GM18498 (cell line): ENCODE data around the gene ALDH4A1.

Experiments
- ATAC-seq: cut with Tn5 transposase; IDR thresholded peaks from one replicate; pipeline ENCODE4 v1.9.1; 2021; ENCODE audit warnings: mild to moderate bottlenecking, moderate library complexity; ENCODE audit not compliant: unreplicated experiment

Gene ALDH4A1

GRCh38 chr1:18939398-18940302 lies 37.3 kb upstream of the ALDH4A1 start:
- no peak for ATAC-seq

DNA sequence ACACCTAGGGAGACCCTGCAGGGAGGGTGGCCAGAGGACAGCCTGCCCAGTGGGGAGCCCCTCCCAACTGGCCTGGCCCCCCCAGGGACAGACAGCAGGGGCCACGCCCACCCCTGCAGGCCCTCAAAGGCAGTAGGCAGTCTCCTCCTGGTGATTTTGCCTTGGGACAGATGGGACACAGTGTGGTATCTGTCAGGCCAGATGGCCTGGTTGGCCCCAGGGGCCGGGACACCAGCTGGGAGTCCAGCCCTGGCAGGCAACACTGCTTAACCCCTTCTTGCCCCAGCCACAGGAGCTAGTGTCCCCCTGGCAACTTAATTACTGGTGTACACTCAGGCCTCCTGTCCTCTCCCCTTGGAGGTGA lies 36.3 kb upstream of the ALDH4A1 start:
- ATAC-seq, result no peak

DNA sequence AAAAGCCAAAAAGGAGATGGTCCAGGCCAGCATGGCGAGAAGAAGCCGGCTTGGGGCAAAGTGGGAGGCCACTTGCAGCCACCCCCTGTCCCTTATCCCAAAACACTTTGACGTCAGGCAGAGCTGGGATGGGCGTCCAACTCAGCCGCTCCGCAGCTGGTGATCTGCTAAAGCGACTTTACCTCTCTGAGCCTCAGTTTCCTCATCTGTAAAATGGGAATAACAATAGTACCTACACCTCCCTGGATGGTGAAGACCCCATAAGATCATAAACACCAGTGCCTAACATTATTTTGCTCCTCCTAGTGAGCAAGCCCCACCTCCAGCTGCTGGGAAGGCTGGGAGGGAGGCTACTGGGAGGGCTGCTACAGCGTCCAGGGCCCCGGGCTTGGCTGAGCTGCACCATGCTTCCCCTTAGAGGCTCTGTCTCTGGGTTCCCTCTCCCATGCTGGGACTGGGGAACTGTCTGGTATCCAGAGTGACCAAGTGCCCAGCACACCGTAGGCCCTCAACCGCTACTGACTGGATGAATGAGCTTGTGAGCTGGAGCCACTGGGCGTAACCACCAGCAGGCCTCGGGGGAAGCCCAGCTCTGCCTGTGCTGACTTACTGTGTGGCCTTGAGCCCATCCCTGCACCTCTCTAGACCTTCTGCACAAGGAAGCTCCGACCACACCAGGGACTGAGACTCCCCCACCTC lies 35.8 kb upstream of the ALDH4A1 start:
- ATAC-seq, result no peak

GRCh38 chr1:18937539-18937938 lies 35.2 kb upstream of the ALDH4A1 start:
- ATAC-seq, result no peak

DNA sequence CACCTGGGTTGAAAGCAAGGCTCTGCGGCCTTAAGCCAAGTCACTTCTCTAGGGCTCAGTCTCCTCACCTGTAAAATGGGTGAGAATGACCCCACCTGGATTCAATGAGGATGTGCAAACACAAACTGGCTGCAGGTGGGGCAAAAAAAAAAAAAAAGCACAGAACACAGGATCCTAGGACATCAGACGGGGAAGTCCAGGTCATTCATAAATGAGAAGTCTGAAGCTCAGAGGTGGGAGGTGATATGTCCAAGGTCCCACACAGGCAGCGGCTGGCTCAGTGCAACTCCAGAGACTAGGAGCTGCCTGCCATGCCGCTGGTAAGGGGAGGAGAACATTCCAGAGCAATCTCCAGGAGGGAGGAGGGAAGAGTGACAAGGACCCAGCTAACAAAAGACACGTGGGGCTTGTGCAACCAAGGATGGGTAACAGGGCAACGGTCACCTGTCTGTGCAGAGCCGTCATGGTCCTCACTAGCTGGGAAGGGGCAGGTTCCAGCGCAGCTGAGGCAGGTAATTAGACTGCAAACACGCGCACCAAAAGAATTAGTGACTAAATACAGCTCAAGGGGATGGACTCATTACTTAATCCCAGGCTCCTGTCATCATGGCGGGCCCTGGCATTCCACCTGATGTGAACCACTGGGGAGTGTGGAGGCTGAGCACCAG lies 34.6 kb upstream of the ALDH4A1 start:
- ATAC-seq, result no peak

GRCh38 chr1:18936471-18936813 lies 34.1 kb upstream of the ALDH4A1 start:
- ATAC-seq, result no peak

DNA sequence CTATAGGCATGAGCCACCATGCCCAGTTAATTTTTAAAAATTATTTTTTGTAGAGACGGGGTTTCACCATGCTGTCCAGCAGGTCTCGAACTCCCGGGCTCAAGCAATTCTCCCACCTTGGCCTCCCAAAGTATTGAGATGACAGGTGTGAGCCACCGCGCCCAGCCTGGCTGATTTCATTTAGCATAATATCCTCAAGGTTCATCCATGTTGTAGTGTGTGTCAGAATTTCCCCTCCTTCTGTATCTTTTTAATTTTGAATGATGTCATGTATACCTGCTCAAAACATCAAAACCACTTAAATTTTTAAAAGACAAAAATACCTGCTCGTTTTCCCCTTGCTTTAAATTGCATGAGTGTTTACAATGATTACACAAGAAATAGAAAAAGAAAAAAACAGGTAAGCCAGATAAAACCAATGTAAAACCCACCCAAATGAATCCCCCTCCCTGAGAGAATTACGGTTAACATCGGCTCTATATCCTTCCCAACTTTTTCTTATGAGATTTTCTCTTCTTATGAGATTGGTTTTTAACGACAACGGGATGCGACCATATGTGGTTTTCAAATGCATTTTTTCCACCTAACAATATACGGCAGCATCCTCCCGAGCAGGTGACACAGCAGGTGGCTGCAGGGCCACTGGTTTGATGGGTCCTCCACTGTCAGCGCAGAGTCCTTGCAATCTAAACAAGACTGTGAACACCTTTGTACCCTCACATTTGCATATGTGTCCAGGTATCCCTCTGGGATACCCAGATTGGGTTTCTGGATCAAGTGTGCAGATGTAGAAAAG lies 32.0 kb upstream of the ALDH4A1 start:
- no peak for ATAC-seq

DNA sequence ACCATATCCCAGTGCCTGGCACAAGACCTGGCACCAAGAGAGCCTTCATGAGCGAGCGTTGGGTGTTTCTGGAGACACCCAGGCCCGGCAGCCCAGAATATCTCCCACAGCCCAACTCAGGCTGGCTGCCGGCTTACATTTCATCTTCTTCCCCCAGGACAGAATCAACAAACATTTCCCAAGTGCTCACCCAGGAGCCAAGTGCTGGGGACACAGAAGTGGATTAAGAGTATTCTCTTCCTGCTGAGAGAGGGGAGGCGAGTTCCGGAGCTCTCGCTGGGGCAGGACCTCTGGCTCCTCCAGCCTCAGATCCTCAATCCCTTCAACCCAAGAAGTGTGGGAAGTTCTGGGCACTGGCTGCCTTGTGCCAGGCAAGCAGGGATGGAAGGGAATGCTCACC lies 30.5 kb upstream of the ALDH4A1 start:
- no peak for ATAC-seq

GRCh38 chr1:18932387-18932786 lies 30.0 kb upstream of the ALDH4A1 start:
- no peak for ATAC-seq

DNA sequence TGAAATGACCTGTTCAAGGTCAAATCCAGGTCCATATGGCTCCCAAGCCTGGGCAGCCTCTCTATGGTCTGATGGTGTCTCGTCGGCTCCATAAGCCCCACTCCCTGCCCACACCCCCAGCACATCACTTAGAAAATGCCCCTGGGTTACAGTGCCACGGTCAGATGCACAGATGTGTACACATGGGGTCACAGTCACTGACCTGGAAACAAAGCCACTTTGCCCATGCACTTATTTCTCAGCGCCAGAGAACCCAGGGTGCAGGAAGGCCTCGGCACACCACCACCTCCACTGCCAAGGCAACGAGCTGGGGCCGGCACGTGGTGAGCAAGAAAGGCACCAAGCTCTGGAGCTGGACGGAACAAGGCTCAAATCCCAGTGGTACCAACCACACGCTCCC lies 29.4 kb upstream of the ALDH4A1 start:
- no peak for ATAC-seq

GRCh38 chr1:18929686-18930085 lies 27.3 kb upstream of the ALDH4A1 start:
- ATAC-seq, result no peak

DNA sequence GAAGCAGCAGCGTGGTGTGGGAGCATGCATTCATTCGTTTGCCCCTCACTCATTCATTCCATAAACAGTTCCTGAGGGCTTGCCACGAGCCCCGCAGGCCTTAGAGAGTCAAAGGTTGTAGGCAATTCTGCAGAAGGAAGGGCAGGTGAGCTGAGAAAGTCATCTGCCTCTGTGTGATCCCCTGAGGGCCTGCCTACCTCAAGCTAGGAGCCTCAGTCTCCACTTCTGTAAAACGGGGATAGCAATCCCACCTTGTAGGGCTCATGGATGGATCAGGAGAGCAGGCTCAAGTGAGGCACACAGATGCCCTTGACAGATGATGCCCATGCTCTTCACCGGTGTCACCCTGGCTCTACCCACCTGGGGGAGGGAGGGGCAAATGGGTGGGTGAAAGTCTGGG lies 26.6 kb upstream of the ALDH4A1 start:
- ATAC-seq, result no peak

- ATAC-seq, result no peak
These were observed 26.1 kb upstream of the ALDH4A1 start for GRCh38 chr1:18928406-18928805.

GRCh38 chr1:18927654-18928272 lies 25.4 kb upstream of the ALDH4A1 start:
- ATAC-seq, result no peak

DNA sequence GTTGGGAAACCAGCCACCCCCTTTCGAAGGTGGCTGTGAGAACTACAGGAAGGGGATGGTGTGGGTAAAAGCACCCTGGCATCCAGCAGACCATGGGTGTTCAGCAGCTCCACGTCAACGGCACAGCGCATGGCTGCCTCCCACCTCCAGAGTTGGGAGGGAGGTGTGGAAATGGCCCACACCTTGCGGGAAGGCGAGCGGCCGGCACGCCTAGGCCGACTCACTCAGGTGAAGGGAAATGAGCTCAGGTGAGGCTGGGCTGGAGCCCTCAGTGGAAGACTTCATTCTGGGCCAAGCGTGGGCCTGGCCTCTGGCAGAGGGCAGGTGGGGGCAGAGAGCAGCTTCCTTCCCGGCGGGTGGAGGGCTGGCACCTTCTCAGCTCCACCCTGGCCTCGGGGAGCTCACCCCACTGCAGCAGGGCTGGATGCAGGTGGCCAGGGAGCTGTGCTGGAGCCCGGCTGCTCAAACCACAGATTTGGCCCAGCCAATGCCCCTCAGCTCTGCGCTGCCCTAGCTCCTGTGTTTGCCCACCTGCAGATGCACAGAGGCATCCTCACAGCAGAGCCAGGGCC lies 24.8 kb upstream of the ALDH4A1 start:
- ATAC-seq, result no peak

GRCh38 chr1:18926315-18927081 lies 24.1 kb upstream of the ALDH4A1 start:
- ATAC-seq, result peak; percentile 74

DNA sequence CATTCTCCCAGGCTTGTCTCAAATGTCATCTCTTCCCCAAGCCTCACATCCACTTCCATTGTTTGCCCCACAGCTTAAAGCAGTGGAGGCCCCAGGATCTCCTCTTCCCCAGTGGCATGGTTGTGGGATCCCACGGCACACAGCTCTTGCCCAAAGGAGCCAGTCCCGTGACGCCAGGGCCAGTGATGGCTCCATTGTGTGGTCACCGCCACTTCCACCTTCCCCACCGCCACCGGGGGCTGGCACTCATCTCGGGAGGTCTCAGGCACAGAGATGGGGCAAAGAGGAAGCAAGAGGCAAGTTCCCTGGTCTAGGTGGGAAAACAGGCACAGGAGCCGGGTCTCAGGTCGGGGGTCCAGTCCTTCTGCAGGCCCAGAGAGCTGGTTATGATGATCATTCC lies 22.9 kb upstream of the ALDH4A1 start:
- ATAC-seq, result no peak

- ATAC-seq, result no peak
These were observed 21.9 kb upstream of the ALDH4A1 start for GRCh38 chr1:18924221-18924691.

DNA sequence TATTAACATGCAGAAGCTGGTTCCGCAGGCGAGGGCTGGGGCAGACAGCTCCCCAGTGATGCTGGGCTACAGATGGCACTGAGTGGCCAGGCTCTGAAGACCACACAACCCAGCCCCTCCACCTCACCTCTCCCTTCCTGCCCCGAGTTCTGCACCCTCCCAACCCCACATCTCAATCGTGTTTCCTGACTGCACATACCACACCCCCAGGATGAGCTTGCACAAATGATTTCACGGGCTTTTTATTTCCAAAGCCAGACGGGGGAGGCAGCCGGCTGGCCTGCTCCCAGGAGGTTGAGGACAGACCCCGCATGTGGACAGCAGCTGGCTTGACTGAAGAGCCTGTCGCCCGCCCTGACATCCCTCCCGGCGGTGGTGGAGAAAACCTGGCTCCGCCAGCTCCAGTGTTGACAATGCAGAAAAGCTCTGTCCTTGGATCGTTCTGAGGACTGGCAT lies 21.4 kb upstream of the ALDH4A1 start:
- ATAC-seq, result no peak
